OCI-LY7 (cell line): ENCODE results near the gene JAG2.

Experiments used
- CTCF ChIP-seq: fragments of 200-600 bp; sonication (generic); conservative IDR thresholded peaks from 2 replicates; pipeline ENCODE4 v1.5.1; 2014; ENCODE audit warnings: mild to moderate bottlenecking, antibody characterized with exemption, low read length, moderate library complexity, mixed read lengths
- EZH2phosphoT487 ChIP-seq: fragments of 200-600 bp; sonication (generic); IDR thresholded peaks from 2 replicates; pipeline ENCODE4 v1.6.1; 2018; ENCODE audit warnings: low read depth, borderline replicate concordance, mild to moderate bottlenecking, mixed run types, antibody characterized with exemption, low read length, moderate library complexity, mixed read lengths

GRCh38 chr14:105146181-105146975 lies 22.2 kb downstream of the JAG2 start:
- TF ChIP-seq CTCF: no peak
- TF ChIP-seq EZH2phosphoT487: no peak
